ENCODE results near the gene CBARP. TPM values are rescaled to one million over a fixed set of nuclear protein-coding genes. Genes with fewer than 3 reads are reported as not detected.

Gene CBARP
- polyA plus RNA-seq, 1 experiment, result 1.6 TPM

DNA sequence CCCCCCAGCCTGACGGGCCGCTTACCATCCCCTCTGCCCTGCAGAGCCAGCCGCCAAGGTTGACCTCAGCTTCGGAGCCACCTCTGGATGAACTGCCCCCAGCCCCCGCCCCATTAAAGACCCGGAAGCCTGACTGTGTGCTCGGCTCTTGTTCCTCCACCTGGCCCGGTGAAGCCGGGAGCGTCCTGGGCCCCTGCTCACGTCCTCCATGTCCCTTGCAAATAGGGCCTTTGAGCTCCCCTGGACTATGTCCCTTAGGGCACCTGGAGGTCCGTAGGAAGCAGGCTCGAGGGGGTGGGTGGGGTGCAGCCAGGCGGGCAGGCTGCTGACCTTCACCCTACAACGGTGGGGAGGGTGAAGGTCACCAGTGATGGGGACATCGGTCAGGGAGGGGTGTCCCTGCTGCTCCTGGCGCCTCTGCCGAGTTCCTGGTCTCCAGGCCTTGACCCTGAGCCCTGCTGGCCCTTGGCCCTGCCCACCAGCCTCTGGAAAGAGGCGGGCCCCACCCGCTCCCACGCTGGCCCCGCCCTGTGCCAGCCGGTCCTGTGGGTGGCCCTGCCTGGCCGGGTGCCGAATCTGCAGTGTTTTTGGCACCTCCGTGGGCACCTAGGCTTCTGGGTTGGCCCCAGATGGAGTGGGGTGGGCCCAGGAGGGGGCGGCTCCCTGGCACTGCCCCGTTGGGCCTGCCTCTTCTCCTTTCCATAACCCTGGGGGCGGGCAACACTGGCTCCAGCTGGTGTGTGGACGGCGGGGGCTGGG lies 7.1 kb upstream of the CBARP start:
- DNase-seq (ENCODE audit: low read depth), result no peak
- Histone ChIP-seq H3K36me3 (ENCODE audit: control insufficient read depth, insufficient read depth, low read length) (peaks cover 2% of the 10 kb centered on the region), H3K27me3 (ENCODE audit: control insufficient read depth, insufficient read depth, low read length) (no peaks in the 10 kb centered on the region), H3K4me3 (ENCODE audit: low read depth, low read length) (peak overlapping the region; percentile 24)
- ChIA-PET CTCF (interaction anchor here (0.6 to 7.5 kb wide), 37 partner anchors 8 to 342 kb away, joined by 3 to 437 read pairs (median 4); partner anchors contain the start of genes CIRBP, FAM174C, GPX4 and RNU6-2), POLR2A (interaction anchor here (0.5 to 4.5 kb wide), 5 partner anchors 8 to 260 kb away, joined by 3 to 78 read pairs (median 7); partner anchors contain the start of gene CIRBP)
- TF ChIP-seq, protein P1, sequence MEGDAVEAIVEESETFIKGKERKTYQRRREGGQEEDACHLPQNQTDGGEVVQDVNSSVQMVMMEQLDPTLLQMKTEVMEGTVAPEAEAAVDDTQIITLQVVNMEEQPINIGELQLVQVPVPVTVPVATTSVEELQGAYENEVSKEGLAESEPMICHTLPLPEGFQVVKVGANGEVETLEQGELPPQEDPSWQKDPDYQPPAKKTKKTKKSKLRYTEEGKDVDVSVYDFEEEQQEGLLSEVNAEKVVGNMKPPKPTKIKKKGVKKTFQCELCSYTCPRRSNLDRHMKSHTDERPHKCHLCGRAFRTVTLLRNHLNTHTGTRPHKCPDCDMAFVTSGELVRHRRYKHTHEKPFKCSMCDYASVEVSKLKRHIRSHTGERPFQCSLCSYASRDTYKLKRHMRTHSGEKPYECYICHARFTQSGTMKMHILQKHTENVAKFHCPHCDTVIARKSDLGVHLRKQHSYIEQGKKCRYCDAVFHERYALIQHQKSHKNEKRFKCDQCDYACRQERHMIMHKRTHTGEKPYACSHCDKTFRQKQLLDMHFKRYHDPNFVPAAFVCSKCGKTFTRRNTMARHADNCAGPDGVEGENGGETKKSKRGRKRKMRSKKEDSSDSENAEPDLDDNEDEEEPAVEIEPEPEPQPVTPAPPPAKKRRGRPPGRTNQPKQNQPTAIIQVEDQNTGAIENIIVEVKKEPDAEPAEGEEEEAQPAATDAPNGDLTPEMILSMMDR (IDR thresholded peaks at IDR 0.05; ENCODE audit: insufficient read depth, low read depth, low read length), result no peak

- ChIA-PET CTCF (interaction anchor here (0.6 to 7.5 kb wide), 40 partner anchors 9 to 341 kb away, joined by 3 to 437 read pairs (median 4); partner anchors contain the start of genes CIRBP, FAM174C, GPX4 and RNU6-2), POLR2A (interaction anchor here (0.5 to 4.5 kb wide), 6 partner anchors 9 to 259 kb away, joined by 3 to 78 read pairs (median 6); partner anchors contain the start of genes CIRBP and FAM174C)
- H3K27me3 ChIP-seq (ENCODE audit: control insufficient read depth, insufficient read depth, low read length), result no peaks in the 10 kb centered on the region
- peaks cover 2% of the 10 kb centered on the region for H3K36me3 ChIP-seq (ENCODE audit: control insufficient read depth, insufficient read depth, low read length)
- H3K4me3 ChIP-seq (ENCODE audit: low read depth, low read length), result peak overlapping the region; percentile 24
- TF ChIP-seq, protein P1 (IDR thresholded peaks at IDR 0.05; ENCODE audit: insufficient read depth, low read depth, low read length), result peak; percentile 98
- DNase-seq (ENCODE audit: low read depth), result no peak
These were observed 6.2 kb upstream of the CBARP start for GRCh38 chr19:1243768-1244692.

GRCh38 chr19:1241417-1242095 lies 3.8 kb upstream of the CBARP start, which contains the start of gene ATP5F1D:
Gene ATP5F1D, plus strand, starts transcription at chr19:1241751. Its CDS starts 100 bp downstream, at chr19:1241851.
- CTCF ChIA-PET, result interaction anchor here (0.9 to 7.5 kb wide), 7 partner anchors 22 to 260 kb away, joined by 3 to 437 read pairs (median 4); partner anchors contain the start of genes CIRBP and WDR18
- no peak for DNase-seq (ENCODE audit: low read depth)
- H3K36me3 ChIP-seq (ENCODE audit: control insufficient read depth, insufficient read depth, low read length), result peaks cover 2% of the 10 kb centered on the region
- H3K4me3 ChIP-seq (ENCODE audit: low read depth, low read length), result peak within 1 kb of the TSS; percentile 75
- POLR2A ChIA-PET, result interaction anchor here (1.4 kb wide), 1 partner anchor 28 kb away, joined by 11 read pairs; the partner anchor contains the start of gene CIRBP
- no peaks in the 10 kb centered on the region for H3K27me3 ChIP-seq (ENCODE audit: control insufficient read depth, insufficient read depth, low read length)
- TF ChIP-seq, protein P1 (IDR thresholded peaks at IDR 0.05; ENCODE audit: insufficient read depth, low read depth, low read length), result no peak

GRCh38 chr19:1240925-1241324 lies 3.1 kb upstream of the CBARP start:
- peaks cover 2% of the 10 kb centered on the region for H3K36me3 ChIP-seq (ENCODE audit: control insufficient read depth, insufficient read depth, low read length)
- DNase-seq (ENCODE audit: low read depth), result no peak
- TF ChIP-seq, protein P1 (IDR thresholded peaks at IDR 0.05; ENCODE audit: insufficient read depth, low read depth, low read length), result no peak
- POLR2A ChIA-PET, result interaction anchor here (1.4 kb wide), 1 partner anchor 28 kb away, joined by 11 read pairs; the partner anchor contains the start of gene CIRBP
- CTCF ChIA-PET, result interaction anchor here (0.6 to 7.5 kb wide), 12 partner anchors 19 to 259 kb away, joined by 3 to 437 read pairs (median 4); partner anchors contain the start of genes CIRBP and WDR18
- H3K27me3 ChIP-seq (ENCODE audit: control insufficient read depth, insufficient read depth, low read length), result no peaks in the 10 kb centered on the region
- H3K4me3 ChIP-seq (ENCODE audit: low read depth, low read length), result peak overlapping the region; percentile 75; the same call in 1 of the 2 replicates
